HG03103 (cell line): ENCODE results near the gene ZNF835.
"Not testable (repeated sequence)": the region's sequence is repeated elsewhere in the genome, so short reads cannot be mapped to it uniquely, and the experiment has no call there.

Experiments
- ATAC-seq: cut with Tn5 transposase; IDR thresholded peaks from one replicate; pipeline ENCODE4 v1.9.1; 2021; ENCODE audit warnings: low read depth; ENCODE audit not compliant: unreplicated experiment

Gene ZNF835

DNA sequence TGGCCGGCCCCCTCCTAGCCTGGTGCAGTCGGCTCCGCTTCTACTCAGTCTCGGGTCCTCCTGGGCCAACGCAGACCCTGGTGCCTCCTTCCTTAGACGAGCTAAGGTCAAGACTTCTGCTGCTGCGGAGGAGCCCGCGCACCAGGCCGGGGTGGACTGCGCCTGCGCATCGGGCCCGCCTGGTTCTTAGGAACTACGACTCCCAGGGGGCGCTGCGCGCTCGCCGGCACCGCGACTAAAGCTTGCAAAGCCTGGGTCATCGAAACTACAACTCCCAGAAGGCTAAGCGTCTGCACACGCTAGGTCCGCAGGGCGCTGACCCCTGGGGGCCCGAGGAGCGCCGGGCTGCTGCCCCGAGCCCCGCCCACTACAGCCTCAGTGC lies at the start of gene ZNF835:
TSS of gene ZNF835 (minus strand) at position 145 of the 382 bp plus-strand sequence. CDS start 6,559 bp downstream, outside the sequence.
- ATAC-seq: no peak

DNA sequence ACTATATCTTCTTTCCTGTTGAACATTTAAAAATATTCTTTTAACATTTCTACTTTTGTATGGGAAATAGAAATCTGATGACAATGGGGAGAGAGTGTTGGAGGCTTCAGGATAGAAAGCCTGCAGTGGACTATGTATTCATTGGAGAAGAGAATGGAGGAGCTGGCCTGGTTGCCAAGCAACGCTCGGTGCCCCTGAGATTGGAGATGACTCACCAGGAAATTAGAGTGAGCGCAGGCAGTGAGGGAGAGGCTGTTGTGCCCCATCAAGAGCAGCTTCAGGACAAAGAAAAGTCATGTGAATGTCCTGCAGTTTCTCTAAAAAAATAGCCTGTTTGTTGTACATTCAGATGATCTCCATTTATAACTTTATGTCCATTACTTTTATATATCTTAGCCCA lies 48.7 kb upstream of the ZNF835 start:
- no peak for ATAC-seq

DNA sequence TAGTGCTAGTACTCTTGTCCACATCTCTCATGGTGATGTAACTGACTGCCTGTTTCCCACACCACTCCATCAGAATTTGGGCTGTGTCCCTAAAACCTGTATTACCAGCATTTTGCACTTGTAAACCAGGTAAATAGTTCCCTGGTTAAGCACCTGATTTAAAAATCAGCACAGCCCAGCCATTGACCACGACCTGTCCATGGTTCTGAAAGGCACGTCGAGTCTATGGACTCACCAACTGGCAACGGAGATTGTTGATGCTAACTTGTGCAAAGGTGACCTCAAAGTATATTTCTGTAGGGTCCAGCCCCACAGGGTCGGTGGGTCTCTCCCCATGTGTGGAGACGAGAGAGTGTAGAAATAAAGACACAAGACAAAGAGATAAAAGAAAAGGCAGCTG lies 46.7 kb upstream of the ZNF835 start:
- ATAC-seq: no peak

DNA sequence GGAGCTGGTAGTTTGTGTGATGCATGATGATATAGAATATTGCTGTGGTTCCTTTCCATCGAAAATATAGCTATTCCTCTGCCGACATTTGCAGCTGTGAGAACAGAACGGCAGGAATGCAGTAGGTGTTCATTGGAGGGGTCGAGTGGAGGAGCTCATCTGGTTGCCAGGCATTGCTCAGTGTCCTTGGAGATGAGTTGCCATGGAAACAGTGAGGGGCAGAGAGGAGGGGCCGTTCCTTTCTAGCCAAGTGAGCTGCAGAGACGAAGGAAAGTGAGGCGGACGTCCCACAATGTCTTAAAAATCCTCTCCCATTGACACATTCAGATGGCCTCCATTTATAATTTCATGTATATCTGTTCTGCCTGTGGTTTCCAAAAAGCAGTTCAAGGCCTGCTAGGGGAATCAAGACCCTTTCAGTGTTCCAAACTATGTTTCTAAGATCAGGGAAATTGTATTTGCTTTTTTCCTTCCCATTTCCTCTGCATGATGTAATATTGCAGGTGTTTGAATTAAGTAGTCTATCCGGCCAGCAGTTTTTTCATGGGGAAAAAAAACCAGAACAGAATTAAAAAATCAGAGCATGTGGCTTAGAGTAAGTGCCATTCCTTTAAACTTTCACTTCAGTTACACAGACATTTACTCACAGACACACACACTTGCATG lies 41.2 kb upstream of the ZNF835 start:
- no peak for ATAC-seq

DNA sequence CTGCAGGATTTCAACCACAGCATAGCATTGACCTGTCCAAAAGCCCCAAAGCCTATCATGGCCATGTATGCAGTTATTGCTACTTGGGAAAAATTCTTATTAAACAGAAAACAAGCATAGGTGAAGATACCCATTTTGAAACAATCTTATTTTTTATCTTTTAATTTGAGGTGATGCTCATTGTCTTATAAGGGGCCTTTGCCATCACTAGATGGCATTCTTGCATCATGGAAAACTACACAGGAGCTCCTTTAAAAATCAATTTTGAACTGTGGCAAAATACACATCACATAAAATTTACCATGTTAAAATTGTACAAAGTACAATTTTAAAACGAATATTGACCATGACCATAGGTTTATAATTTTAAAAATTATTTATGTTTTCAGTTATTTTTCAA lies 38.9 kb upstream of the ZNF835 start:
- no peak for ATAC-seq

DNA sequence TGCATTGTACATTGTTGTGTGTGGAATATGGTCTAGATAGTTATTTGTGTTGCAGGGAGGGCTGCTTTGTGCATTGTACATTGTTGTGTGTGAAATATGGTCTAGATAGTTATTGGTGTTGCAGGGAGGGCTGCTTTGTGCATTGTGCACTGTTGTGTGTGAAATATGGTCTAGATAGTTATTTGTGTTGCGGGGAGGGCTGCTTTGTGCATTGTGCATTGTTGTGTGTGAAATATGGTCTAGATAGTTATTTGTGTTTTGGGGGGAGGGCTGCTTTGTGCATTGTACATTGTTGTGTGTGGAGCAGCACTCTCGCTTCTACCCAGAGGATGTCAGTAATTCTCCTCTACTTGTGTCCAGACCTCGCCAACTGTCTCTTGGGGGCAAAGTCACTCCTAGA lies 36.3 kb upstream of the ZNF835 start:
- no peak for ATAC-seq

DNA sequence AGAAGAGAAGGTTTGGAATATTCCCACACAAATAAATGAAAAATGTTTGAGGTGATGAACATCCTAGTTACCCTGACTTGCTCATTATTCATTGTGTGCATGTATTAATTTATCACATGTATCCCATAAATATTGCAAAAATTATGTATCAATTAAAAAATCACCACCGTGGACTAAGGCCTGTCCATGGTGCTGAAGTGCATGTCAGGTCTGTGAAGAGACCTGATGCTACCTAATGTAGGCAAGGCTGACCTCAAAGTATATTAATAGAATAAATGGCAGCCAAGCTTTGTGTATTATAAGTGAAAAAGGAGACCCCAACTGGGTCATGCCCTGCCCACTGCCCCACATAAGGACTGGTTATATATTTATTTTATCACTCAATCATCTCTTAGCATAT lies 34.4 kb upstream of the ZNF835 start:
- no peak for ATAC-seq

DNA sequence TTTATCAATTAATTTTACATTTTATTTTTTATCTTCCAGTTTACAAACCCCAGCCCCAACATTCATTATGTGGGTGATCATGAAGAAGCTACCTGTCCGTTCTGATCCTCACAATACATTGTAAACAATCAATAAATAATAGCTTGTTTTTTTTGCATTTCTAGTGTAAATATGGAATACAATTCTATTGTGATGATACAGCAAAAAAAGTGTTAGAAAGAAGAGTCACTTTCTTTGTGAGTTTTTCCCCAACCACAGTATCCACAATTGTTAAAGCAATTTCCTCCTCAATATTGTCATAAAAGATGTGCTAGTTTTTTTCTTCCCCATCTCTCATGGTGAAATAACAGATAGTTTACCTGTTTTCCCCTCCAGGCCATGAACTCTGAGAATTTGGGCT lies 30.3 kb upstream of the ZNF835 start:
- no peak for ATAC-seq

DNA sequence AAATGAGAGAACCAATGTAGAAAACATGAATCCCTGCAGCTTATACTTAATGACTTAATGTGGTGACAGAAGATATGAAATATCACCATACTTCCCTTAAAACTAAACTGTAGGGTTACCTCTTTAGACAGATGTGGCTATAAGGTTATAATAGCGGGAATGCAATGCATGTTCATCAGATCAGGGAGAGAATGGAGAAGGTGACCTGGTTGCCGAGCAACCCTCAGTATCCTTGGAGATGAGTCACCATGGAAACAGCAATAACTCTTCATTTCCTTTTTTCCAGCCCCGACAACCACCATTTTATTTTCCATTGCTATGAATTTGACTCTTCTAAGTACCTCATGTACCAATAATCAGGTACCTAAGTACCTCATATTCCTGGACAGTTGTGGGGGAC lies 28.0 kb upstream of the ZNF835 start:
- no peak for ATAC-seq

DNA sequence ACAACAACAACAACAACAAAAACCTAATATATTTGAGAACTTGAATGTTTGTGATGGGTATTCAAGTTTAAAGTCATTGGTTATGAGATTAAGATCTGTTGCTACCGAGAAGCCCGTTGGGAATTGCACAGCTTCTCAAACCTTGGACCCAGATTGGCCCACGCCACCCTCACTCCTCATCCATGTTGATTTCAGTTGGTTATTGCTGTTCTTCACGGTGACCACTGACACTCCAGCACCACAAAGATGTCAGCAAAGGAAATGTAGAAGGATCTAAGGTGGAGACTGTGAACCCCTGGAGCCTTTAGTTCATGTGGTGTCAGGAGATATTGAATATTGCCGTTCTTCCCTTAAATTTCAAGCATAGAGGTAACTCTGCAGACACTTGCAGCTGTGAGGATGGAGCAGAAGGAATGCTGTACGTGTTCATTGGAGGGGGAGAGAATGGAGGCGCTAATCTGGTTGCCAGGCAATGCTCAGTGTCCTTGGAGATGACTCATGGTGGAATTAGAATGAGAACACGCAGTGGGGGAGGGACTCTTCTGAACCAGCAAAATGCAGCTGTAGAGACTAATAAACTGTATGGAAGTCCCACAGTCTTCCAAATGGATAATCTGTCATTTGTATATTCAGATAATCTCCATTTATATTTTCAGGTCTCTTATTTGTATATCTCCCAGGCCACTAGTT lies 20.8 kb upstream of the ZNF835 start:
- ATAC-seq: no peak

DNA sequence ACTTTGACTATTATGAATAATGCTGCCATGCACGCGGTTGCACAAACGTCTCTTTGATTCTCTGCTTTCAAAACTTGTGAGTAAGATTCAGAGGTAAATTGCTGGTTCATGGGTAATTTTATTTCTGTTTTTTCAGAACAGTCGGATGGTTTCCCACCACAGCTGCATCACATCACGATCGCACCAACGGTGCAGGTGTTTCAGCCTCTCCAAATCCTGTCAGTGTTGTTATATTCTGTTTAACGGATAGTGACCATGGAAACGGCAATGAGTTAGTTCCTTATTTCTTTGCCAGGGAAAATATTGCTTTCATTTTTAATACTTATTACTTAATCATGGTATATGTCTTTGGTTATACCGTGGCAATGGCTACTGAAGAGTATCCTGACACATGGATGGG lies 19.1 kb upstream of the ZNF835 start:
- no peak for ATAC-seq

DNA sequence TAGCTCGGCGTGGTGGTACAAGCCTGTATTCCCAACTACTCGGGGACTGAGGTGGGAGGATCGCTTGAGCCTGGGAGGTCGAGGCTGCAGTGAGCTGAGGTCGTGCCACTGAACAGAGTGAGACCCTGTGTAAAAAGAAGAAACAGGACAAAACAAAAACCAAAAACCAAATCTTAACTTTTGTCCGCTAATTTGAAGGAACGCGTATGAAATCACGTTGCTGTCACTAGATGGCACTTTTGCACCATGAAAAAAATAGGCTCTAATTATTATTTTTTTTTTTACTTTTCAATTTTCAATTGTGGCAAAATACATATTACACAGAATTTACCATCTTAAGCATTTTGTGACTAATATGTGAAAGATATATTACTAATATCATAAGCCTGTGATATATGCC lies 17.6 kb upstream of the ZNF835 start:
- ATAC-seq: no peak

DNA sequence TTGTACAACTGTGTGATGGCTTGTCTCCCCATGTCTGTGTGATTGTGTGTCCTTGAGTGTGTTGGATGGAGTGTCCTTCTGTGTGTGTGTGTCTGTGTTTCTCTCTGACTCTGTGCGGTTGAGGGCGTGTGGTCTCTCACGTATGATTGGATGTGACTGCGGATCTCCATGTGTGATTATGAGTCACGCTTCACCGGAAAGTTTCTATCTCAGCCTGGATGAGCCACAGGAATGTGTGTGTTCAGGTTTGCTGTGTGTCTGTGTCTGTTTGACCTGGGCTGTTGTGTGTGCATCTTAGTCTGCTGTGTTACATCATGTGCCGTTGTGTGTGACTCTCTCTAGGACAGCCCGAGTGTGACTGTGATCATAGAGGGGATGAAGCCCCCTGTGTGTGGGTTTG lies 15.5 kb upstream of the ZNF835 start:
- no peak for ATAC-seq

DNA sequence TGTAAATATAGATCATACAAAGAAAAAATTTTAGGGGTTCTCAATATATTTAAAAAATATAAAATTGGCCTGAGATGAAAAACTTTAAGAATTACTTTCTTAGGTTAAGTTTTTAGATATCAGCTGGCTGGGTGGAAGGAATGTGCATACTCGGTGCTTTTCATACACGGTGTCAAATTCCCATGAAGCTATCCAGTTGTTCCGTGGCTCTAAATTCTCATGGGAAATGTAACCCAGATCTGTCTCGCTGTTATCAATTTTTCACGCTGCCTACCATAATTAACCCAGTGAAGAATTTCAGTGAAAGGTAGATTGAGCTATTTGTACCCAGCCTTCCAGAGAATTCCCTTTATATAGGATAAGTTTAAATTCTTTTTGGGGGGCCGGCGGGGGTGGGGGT lies 11.6 kb upstream of the ZNF835 start:
- ATAC-seq: no peak

DNA sequence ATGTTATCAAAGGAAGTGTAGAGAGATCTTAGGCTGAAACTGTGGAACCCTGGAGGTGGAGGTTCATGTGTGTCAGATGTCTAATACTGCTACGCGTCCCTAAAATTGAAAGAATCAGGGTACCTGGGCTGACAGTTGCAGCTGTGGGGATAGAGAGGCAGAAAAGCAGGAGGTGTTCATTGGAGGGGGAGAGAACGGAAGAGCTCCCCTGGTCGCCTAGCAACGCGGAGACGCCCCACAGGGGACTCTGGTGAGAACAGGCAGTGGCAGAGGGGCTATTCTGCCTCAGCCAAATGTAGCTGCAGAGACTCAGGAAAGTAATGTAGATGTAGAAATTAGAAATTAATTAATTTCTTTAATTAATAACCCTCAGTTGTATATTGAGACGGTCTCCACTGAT lies 10.1 kb upstream of the ZNF835 start:
- no peak for ATAC-seq

DNA sequence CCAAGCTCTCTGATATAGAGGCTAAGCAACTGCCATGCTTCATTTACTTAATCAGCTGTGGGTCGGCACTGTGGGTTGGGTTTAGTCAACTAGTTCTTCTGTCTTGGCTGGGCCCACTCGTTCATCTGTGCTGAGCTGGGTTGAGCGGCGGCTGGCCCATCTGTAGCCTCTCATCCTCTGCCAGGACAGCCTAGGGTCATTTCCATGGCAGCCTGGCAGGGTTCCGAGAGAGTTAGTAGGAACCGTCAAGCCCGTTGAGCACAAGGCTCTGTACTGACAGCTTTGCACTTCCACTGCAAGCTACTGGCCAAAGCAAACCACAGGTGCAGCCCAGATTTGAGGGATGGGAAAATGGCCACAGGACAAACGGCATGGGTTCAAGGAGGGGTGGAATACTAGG lies 6.6 kb upstream of the ZNF835 start:
- no peak for ATAC-seq

DNA sequence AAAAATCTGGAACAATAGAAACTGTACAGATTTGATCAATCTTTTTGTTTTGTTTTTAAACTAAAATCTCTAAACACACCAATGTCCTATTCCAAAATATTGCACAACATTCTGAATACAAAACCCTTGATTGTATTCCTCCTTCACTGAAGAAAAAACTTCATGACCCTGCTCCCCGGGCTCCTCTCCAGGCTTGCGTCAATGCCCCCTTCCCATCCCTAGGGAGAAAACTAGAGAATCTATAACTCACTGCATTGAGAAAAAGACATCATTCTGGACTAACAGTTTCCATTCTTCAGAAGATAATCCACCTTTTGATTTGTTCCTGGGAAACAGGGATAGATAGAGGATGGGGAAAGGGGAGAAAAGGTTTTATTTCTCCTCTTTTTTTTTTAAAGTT lies 1.1 kb upstream of the ZNF835 start:
- ATAC-seq: not testable (repeated sequence)

DNA sequence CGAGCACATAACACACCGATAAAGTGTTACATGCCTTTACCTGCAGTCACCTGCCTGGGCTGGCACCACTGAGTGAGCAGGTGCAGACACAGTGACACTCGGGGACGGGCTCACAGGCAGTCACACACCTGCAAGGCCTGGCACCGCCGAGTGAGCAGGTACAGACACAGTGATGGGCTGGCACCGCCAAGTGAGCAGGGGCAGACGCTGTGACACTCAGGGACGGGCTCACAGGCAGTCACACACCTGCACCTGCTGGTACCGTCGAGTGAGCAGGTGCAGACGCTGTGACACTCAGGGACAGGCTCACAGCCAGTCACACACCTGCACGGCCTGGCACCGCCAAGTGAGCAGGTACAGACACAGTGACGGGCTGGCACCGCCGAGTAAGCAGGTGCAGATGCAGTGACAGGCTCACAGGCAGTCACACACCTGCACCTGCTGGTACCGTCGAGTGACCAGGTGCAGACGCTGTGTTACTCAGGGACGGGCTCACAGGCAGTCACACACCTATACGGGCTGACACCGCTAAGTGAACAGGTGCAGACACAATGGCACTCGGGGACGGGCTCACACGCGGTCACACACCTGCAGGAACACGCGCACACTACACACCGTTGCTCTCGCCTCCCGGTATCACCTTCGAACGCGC lies 470 bp downstream of the ZNF835 start:
- ATAC-seq: no peak

DNA sequence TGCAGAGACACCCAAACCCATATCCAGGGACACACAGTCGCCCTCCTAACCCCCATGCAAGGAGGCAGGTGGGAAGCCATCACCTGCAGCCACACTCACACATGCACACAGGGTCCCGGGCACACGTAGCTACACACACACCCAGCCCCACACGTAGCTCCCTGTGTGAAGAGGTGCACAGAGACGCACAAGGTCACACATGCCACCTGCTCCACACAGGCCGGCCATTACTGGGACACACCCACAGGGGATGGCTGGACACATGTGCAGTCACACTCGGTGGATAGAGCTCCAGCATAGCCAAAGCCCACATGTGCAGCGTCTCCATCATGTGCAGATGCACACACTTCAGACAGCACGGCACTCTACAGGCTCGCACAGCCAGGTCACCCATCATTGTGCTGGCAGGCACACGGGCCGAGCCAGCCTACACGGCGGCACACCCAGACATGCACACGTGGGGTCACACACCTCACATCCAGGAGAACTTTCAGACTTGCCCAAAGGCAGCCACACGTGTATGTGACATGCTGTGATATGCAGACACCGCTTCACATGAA lies 1.1 kb downstream of the ZNF835 start:
- ATAC-seq: no peak

DNA sequence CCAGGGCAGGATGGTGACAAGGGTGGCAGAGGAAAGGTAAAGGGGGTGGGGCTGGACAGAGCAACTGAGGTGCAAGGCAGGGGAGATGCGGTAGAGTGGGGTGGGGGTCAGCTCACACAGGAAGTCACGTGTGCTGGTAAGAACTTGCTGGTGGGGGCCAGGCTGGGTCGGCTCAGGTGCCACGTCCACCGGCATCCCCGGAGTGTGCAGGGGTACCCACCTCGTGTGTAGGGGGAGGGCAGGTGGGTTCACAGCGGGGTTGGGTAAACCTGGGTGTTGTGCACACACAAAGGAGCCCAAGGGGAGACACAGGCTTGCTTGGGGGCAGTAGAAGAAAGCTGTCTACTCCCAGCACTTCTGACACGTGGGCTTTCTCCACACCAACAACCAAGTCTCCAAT lies 2.9 kb downstream of the ZNF835 start:
- no peak for ATAC-seq

DNA sequence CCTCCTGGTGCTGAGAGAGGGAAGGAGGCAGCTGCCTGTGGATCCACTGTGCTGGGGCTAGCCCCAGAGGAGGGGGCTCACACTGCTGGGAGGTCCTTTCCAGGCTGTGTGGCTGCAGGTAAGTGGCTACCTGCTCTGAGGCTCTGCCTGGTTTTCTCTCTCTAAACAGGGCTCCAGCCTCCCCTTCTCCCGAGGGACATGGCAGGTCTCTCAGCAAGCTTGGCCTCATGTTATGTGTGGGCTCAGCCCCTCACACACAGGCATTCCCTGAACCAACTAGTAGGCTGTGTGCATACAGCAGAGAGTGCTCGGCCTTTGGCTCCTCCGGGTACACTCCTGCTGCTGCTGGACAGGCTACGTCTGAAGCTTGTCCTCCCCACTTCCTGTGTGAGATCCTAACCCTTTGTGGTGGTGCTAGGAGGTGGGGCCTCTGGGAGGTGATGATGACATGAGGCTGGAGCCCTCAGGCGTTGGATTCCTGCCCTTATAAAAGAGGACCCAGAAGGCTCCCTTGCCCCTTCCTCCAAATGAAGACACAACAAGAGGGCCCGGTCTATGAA lies 4.2 kb downstream of the ZNF835 start:
- ATAC-seq: no peak
